HG03139 (cell line): ENCODE data around the gene JMJD7.

Experiments used
- ATAC-seq: cut with Tn5 transposase; IDR thresholded peaks from one replicate; pipeline ENCODE4 v1.9.1; 2021; ENCODE audit not compliant: unreplicated experiment

Gene JMJD7

GRCh38 chr15:41827880-41828806, at the start of gene JMJD7:
Gene JMJD7 (plus strand): TSS chr15:41828092. CDS start chr15:41828125, 33 bp downstream.
- peak; percentile 65 for ATAC-seq

GRCh38 chr15:41778521-41778920, 49.4 kb upstream of the JMJD7 start:
- ATAC-seq, result no peak

GRCh38 chr15:41779662-41780157, 48.2 kb upstream of the JMJD7 start:
- ATAC-seq, result no peak

GRCh38 chr15:41780266-41780665, 47.6 kb upstream of the JMJD7 start:
- no peak for ATAC-seq

GRCh38 chr15:41780727-41781126, 47.2 kb upstream of the JMJD7 start:
- ATAC-seq, result no peak

GRCh38 chr15:41782371-41783282, 45.3 kb upstream of the JMJD7 start:
- ATAC-seq, result no peak

GRCh38 chr15:41783296-41783695, 44.6 kb upstream of the JMJD7 start:
- no peak for ATAC-seq

- no peak for ATAC-seq
Measured at GRCh38 chr15:41788262-41788661, 39.6 kb upstream of the JMJD7 start.

GRCh38 chr15:41789236-41789635, 38.7 kb upstream of the JMJD7 start:
- no peak for ATAC-seq

GRCh38 chr15:41789662-41790061, 38.2 kb upstream of the JMJD7 start:
- no peak for ATAC-seq

- no peak for ATAC-seq
Measured at GRCh38 chr15:41790169-41790568, 37.7 kb upstream of the JMJD7 start.

- ATAC-seq, result no peak
Measured at GRCh38 chr15:41790756-41791546, 36.9 kb upstream of the JMJD7 start.

GRCh38 chr15:41791547-41791937, 36.4 kb upstream of the JMJD7 start:
- no peak for ATAC-seq

GRCh38 chr15:41792000-41792637, 35.8 kb upstream of the JMJD7 start:
- ATAC-seq, result no peak

- no peak for ATAC-seq
Measured at GRCh38 chr15:41794081-41794480, 33.8 kb upstream of the JMJD7 start.

- no peak for ATAC-seq
Measured at GRCh38 chr15:41795996-41796856, 31.7 kb upstream of the JMJD7 start.

GRCh38 chr15:41797201-41797944, 30.5 kb upstream of the JMJD7 start:
- no peak for ATAC-seq

- ATAC-seq, result no peak
Measured at GRCh38 chr15:41798607-41799487, 29.0 kb upstream of the JMJD7 start.
